Neural cell (in vitro differentiated cells): ENCODE results near the gene S100A12. TPM values are rescaled to one million over a fixed set of nuclear protein-coding genes. Genes with fewer than 3 reads are reported as not detected.

Experiments used
- H2AFZ ChIP-seq: fragments of 200-600, 300-800 bp; sonication (generic), shearing (Covaris generic); 2 replicates; pipeline ENCODE4 v1.6.0; 2014; ENCODE audit warnings: low read depth, mild to moderate bottlenecking, antibody characterized with exemption, low read length, moderate library complexity
- H3F3A ChIP-seq: fragments of 200-600 bp; shearing (Covaris generic); 2 replicates; pipeline ENCODE4 v1.6.1; 2016; ENCODE audit warnings: mild to moderate bottlenecking, moderate library complexity, mixed read lengths, antibody characterized with exemption, low read length; ENCODE audit not compliant: insufficient read depth, poor library complexity, severe bottlenecking
- H3K27ac ChIP-seq: fragments of 200-600, 300-800 bp; sonication (generic), shearing (Covaris generic); 2 replicates; pipeline ENCODE4 v1.5.1; 2014; ENCODE audit warnings: mild to moderate bottlenecking, low read length, moderate library complexity
- H3K27me3 ChIP-seq: fragments of 300-800, 200-600 bp; sonication (generic), shearing (Covaris generic); 2 replicates; pipeline ENCODE4 v1.6.0; 2014; ENCODE audit warnings: mild to moderate bottlenecking, low read depth, low read length, moderate library complexity; ENCODE audit not compliant: insufficient read depth
- H3K36me3 ChIP-seq: fragments of 300-800, 200-600 bp; sonication (generic), shearing (Covaris generic); 2 replicates; pipeline ENCODE4 v1.5.1; 2014; ENCODE audit warnings: mild to moderate bottlenecking, antibody characterized with exemption, low read length, moderate library complexity; ENCODE audit not compliant: insufficient read depth
- H3K4me2 ChIP-seq: fragments of 300-800, 200-600 bp; sonication (generic), shearing (Covaris generic); 2 replicates; pipeline ENCODE4 v1.6.0; 2014; ENCODE audit warnings: mild to moderate bottlenecking, low read length
- H3K4me3 ChIP-seq: fragments of 300-800, 200-600 bp; sonication (generic), shearing (Covaris generic); 2 replicates; pipeline ENCODE4 v1.5.1; 2014; ENCODE audit warnings: mild to moderate bottlenecking, low read length, moderate library complexity
- H3K79me2 ChIP-seq: fragments of 200-600 bp; shearing (Covaris generic); replicated peaks from 2 replicates; pipeline ENCODE4 v1.6.0; 2014; ENCODE audit warnings: mild to moderate bottlenecking, low read length, moderate library complexity; ENCODE audit not compliant: insufficient read depth
- H3K9ac ChIP-seq: fragments of 300-800, 200-600 bp; sonication (generic), shearing (Covaris generic); 2 replicates; pipeline ENCODE4 v1.6.1; 2016; ENCODE audit warnings: mild to moderate bottlenecking, low read length, mixed read lengths
- H3K9me2 ChIP-seq: fragments of 200-600 bp; shearing (Covaris generic); 2 replicates; pipeline ENCODE4 v1.6.1; 2016; ENCODE audit warnings: mild to moderate bottlenecking, low read length, mixed read lengths; ENCODE audit not compliant: insufficient read depth
- H3K9me3 ChIP-seq: fragments of 200-600, 300-800 bp; sonication (generic), shearing (Covaris generic); 2 replicates; pipeline ENCODE4 v1.6.1; 2016; ENCODE audit warnings: mild to moderate bottlenecking, mixed run types, low read length, moderate library complexity, mixed read lengths
- H4K20me1 ChIP-seq: fragments of 200-600 bp; shearing (Covaris generic); 2 replicates; pipeline ENCODE4 v1.6.1; 2016; ENCODE audit warnings: mild to moderate bottlenecking, mixed run types; ENCODE audit not compliant: insufficient read depth
- CTCF ChIP-seq: fragments of 450-650 bp; IDR thresholded peaks from 2 replicates; pipeline ENCODE4 v1.5.1; 2014; ENCODE audit warnings: antibody characterized with exemption, mild to moderate bottlenecking, moderate library complexity; ENCODE audit not compliant: poor library complexity, severe bottlenecking
- EP300 ChIP-seq: fragments of 450-650 bp; conservative IDR thresholded peaks from 2 replicates; pipeline ENCODE4 v1.6.1; 2014; ENCODE audit warnings: antibody characterized with exemption, mild to moderate bottlenecking, moderate library complexity; ENCODE audit not compliant: poor library complexity, severe bottlenecking
- EZH2 ChIP-seq: fragments of 200-600, 300-800 bp; shearing (Covaris generic), sonication (generic); IDR thresholded peaks from 2 replicates; pipeline ENCODE4 v1.6.1; 2014; ENCODE audit warnings: antibody characterized with exemption, low read length, borderline replicate concordance, mild to moderate bottlenecking; ENCODE audit not compliant: insufficient read depth, poor library complexity, severe bottlenecking
- MXI1 ChIP-seq: fragments of 450-650 bp; conservative IDR thresholded peaks from 2 replicates; pipeline ENCODE4 v1.6.1; 2014; ENCODE audit warnings: antibody characterized with exemption, mild to moderate bottlenecking; ENCODE audit not compliant: poor library complexity, severe bottlenecking
- POLR2AphosphoS5 ChIP-seq: IDR thresholded peaks from 2 replicates; pipeline ENCODE4 v1.6.1; 2012
- RAD21 ChIP-seq: fragments of 450-650 bp; conservative IDR thresholded peaks from 2 replicates; pipeline ENCODE4 v1.6.1; 2014; ENCODE audit warnings: antibody characterized with exemption, mild to moderate bottlenecking, moderate library complexity
- REST ChIP-seq: IDR thresholded peaks from 2 replicates; pipeline ENCODE4 v1.6.1; 2012; ENCODE audit warnings: borderline replicate concordance
- SMC3 ChIP-seq: fragments of 450-650 bp; conservative IDR thresholded peaks from 2 replicates; pipeline ENCODE4 v1.6.1; 2014; ENCODE audit warnings: antibody characterized with exemption, mild to moderate bottlenecking, moderate library complexity; ENCODE audit not compliant: poor library complexity
- TAF1 ChIP-seq: IDR thresholded peaks from 2 replicates; pipeline ENCODE4 v1.6.1; 2012; ENCODE audit warnings: low read depth
- polyA plus RNA-seq: library from polyadenylated mRNA; depleted of rRNA; stranded (reverse); fragments of >200 nt; gene quantifications from 2 replicates; pipeline ENCODE4 v1.2.3, GENCODE V29; 2014

S100A12 gene
- polyA plus RNA-seq, 1 donor from 2014 or later, result not detected

GRCh38 chr1:153387785-153388184, 12.4 kb upstream of the S100A12 start:
- Histone ChIP-seq H3K79me2 (no peaks in the 10 kb centered on the region), H3K36me3 (no peaks in the 10 kb centered on the region), H2AFZ (no peak overlapping the region), H3K4me2 (no peak overlapping the region), H3K27ac (no peak overlapping the region), H3K9me3 (peaks cover 2% of the 10 kb centered on the region), H4K20me1 (no peaks in the 10 kb centered on the region), H3K9ac (no peak overlapping the region), H3F3A (no peaks in the 10 kb centered on the region), H3K4me3 (no peak overlapping the region), H3K9me2 (no peaks in the 10 kb centered on the region), H3K27me3 (no peaks in the 10 kb centered on the region)
- no peak for TF ChIP-seq CTCF
- TF ChIP-seq REST, result no peak
- TF ChIP-seq EZH2, result no peak
- no peak for TF ChIP-seq MXI1
- no peak for TF ChIP-seq RAD21
- TF ChIP-seq TAF1, result no peak
- TF ChIP-seq SMC3, result no peak
- TF ChIP-seq EP300, result no peak
- no peak for TF ChIP-seq POLR2AphosphoS5

DNA sequence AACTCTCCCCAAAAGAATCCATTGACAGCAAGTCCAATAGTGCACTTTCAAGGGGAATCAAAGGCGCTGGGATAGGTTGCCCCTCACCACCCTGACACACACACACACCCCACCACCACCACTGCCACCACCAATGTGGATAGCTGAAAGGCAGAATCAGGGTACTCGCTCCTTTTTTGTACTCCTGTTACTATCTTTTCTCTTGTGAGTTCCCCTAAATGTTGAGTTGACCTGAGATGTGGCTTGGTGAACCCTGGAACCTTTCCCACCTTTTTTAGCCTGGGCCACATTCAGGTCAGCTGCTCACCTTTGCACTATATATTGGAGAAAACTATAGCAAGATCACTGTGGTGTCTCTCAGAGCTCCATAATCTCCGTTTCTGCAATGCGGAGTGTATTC, 11.6 kb upstream of the S100A12 start:
- Histone ChIP-seq H2AFZ (no peak overlapping the region), H3K4me2 (no peak overlapping the region), H3K27me3 (no peaks in the 10 kb centered on the region), H3K36me3 (no peaks in the 10 kb centered on the region), H3F3A (no peaks in the 10 kb centered on the region), H3K9me3 (peaks cover 3% of the 10 kb centered on the region), H3K4me3 (no peak overlapping the region), H3K9ac (no peak overlapping the region), H3K9me2 (no peaks in the 10 kb centered on the region), H3K79me2 (no peaks in the 10 kb centered on the region), H4K20me1 (no peaks in the 10 kb centered on the region), H3K27ac (no peak overlapping the region)
- no peak for TF ChIP-seq EP300
- TF ChIP-seq MXI1, result no peak
- no peak for TF ChIP-seq EZH2

- H3K27ac ChIP-seq, result no peak overlapping the region
- H2AFZ ChIP-seq, result no peak overlapping the region
- no peaks in the 10 kb centered on the region for H3F3A ChIP-seq
These were observed 11.1 kb upstream of the S100A12 start for GRCh38 chr1:153386500-153386901.

More at GRCh38 chr1:153386500-153386901, 11.1 kb upstream of the S100A12 start:
- TF ChIP-seq TAF1 (no peak), EP300 (no peak), CTCF (no peak), POLR2AphosphoS5 (no peak), MXI1 (no peak), SMC3 (no peak), REST (no peak), EZH2 (no peak), RAD21 (no peak)
- H4K20me1 ChIP-seq, result no peaks in the 10 kb centered on the region
- no peaks in the 10 kb centered on the region for H3K79me2 ChIP-seq
- no peak overlapping the region for H3K4me2 ChIP-seq
- peaks cover 3% of the 10 kb centered on the region for H3K9me3 ChIP-seq
- no peak overlapping the region for H3K4me3 ChIP-seq
- H3K9ac ChIP-seq, result no peak overlapping the region
- H3K27me3 ChIP-seq, result no peaks in the 10 kb centered on the region
- no peaks in the 10 kb centered on the region for H3K9me2 ChIP-seq
- no peaks in the 10 kb centered on the region for H3K36me3 ChIP-seq
